Astrocyte (in vitro differentiated cells and primary cell): ENCODE data around the gene GABRE. TPM values are rescaled to one million over a fixed set of nuclear protein-coding genes. Genes with fewer than 3 reads are reported as not detected.
A peak's percentile ranks its signal among the peaks of the same experiment; 100 is the strongest.

Source experiments
- DNase-seq: peaks from one replicate; pipeline ENCODE4 v3.0.0-alpha.2; 2010; ENCODE audit warnings: low read depth
- FAIRE-seq: peaks from 2 replicates; lab custom pipeline; 2011; peaks lifted over from hg19 to GRCh38; lab: Jason Lieb, UNC
- H2AFZ ChIP-seq: 2 replicates; pipeline ENCODE4 v1.6.0; 2012; ENCODE audit warnings: low read depth, low read length, inconsistent platforms
- H3K27ac ChIP-seq: 2 replicates; pipeline ENCODE4 v1.5.1; 2011; ENCODE audit warnings: low read depth, low read length, inconsistent platforms
- H3K27me3 ChIP-seq: 2 replicates; pipeline ENCODE4 v1.6.0; 2011; ENCODE audit warnings: low read length, inconsistent platforms; ENCODE audit not compliant: insufficient read depth
- H3K36me3 ChIP-seq: 2 replicates; pipeline ENCODE4 v1.5.1; 2011; ENCODE audit warnings: low read length, inconsistent platforms; ENCODE audit not compliant: insufficient read depth
- H3K4me1 ChIP-seq: 2 replicates; pipeline ENCODE4 v1.5.1; 2011; ENCODE audit warnings: low read length, inconsistent platforms; ENCODE audit not compliant: insufficient read depth
- H3K4me2 ChIP-seq: 2 replicates; pipeline ENCODE4 v1.6.0; 2012; ENCODE audit warnings: low read length, inconsistent platforms
- H3K4me3 ChIP-seq: 2 replicates; pipeline ENCODE4 v1.5.1; 2011; ENCODE audit warnings: low read depth, mild to moderate bottlenecking, low read length, inconsistent platforms; ENCODE audit not compliant: insufficient read depth
- H3K79me2 ChIP-seq: 2 replicates; pipeline ENCODE4 v1.6.0; 2012; ENCODE audit warnings: mild to moderate bottlenecking, low read length, inconsistent platforms; ENCODE audit not compliant: insufficient read depth
- H3K9ac ChIP-seq: 2 replicates; pipeline ENCODE4 v1.6.0; 2012; ENCODE audit warnings: mild to moderate bottlenecking, low read length, inconsistent platforms
- H3K9me3 ChIP-seq: 2 replicates; pipeline ENCODE4 v1.5.1; 2012; ENCODE audit warnings: low read depth, mild to moderate bottlenecking, low read length, inconsistent platforms; ENCODE audit not compliant: insufficient read depth
- H4K20me1 ChIP-seq: 2 replicates; pipeline ENCODE4 v1.6.0; 2012; ENCODE audit warnings: low read length, inconsistent platforms; ENCODE audit not compliant: insufficient read depth
- H3K27ac Mint-ChIP-seq: one replicate; pipeline ENCODE4 v1.8.0; 2021; ENCODE audit warnings: mild to moderate bottlenecking, mixed read lengths; ENCODE audit not compliant: unreplicated experiment
- H3K27me3 Mint-ChIP-seq: one replicate; pipeline ENCODE4 v1.8.0; 2021; ENCODE audit warnings: low read depth, mixed read lengths; ENCODE audit not compliant: unreplicated experiment
- H3K36me3 Mint-ChIP-seq: one replicate; pipeline ENCODE4 v1.8.0; 2021; ENCODE audit warnings: low read depth, mixed read lengths; ENCODE audit not compliant: unreplicated experiment
- H3K4me1 Mint-ChIP-seq: one replicate; pipeline ENCODE4 v1.8.0; 2021; ENCODE audit warnings: low read depth, mixed read lengths; ENCODE audit not compliant: unreplicated experiment
- H3K4me3 Mint-ChIP-seq: one replicate; pipeline ENCODE4 v1.8.0; 2021; ENCODE audit warnings: mild to moderate bottlenecking, moderate library complexity, mixed read lengths; ENCODE audit not compliant: unreplicated experiment
- H3K9me3 Mint-ChIP-seq: one replicate; pipeline ENCODE4 v1.8.0; 2021; ENCODE audit warnings: mild to moderate bottlenecking, mixed read lengths; ENCODE audit not compliant: unreplicated experiment
- CTCF ChIP-seq: IDR thresholded peaks from 2 replicates; pipeline ENCODE4 v1.5.1; 2011; ENCODE audit warnings: low read depth, mild to moderate bottlenecking, inconsistent platforms, low read length, moderate library complexity; ENCODE audit not compliant: insufficient read depth
- EZH2 ChIP-seq: IDR thresholded peaks from 2 replicates; pipeline ENCODE4 v1.6.1; 2012; ENCODE audit warnings: mild to moderate bottlenecking, low read length, inconsistent platforms; ENCODE audit not compliant: insufficient read depth
- total RNA-seq: library from RNA; stranded (reverse); gene quantifications from 2 replicates; pipeline ENCODE4 v1.2.1, GENCODE V29; 2021

GABRE gene
- total RNA-seq, 1 donor from 2014 or later, result 1.8 TPM

- H3K9ac ChIP-seq, result peak overlapping the region; percentile 85
- peaks cover 31% of the 10 kb centered on the region for H3K27me3 Mint-ChIP-seq
Observed at GRCh38 chrX:151973060-151973661, 1.3 kb downstream of the GABRE start.

GRCh38 chrX:151970661-151971060, 3.8 kb downstream of the GABRE start:
- Histone ChIP-seq H3K9me3 (no peaks in the 10 kb centered on the region), H3K9ac (peak overlapping the region; percentile 45), H3K27me3 (no peaks in the 10 kb centered on the region), H3K79me2 (peaks cover 42% of the 10 kb centered on the region), H3K27ac (peak overlapping the region; percentile 50), H3K4me3 (peak overlapping the region; percentile 28), H3K4me1 (peaks cover 15% of the 10 kb centered on the region), H2AFZ (no peak overlapping the region), H3K36me3 (peaks cover 13% of the 10 kb centered on the region), H3K4me2 (peak overlapping the region; percentile 77), H4K20me1 (peaks cover 20% of the 10 kb centered on the region)
- peaks cover 23% of the 10 kb centered on the region for H3K27me3 Mint-ChIP-seq
- no peaks in the 10 kb centered on the region for H3K4me1 Mint-ChIP-seq
- H3K27ac Mint-ChIP-seq, result no peak overlapping the region
- TF ChIP-seq CTCF, result no peak
- no peak for TF ChIP-seq EZH2
- no peak overlapping the region for H3K4me3 Mint-ChIP-seq
- DNase-seq (peak; percentile 90), FAIRE-seq (peak; percentile 98)
- H3K36me3 Mint-ChIP-seq, result no peaks in the 10 kb centered on the region
- H3K9me3 Mint-ChIP-seq, result no peaks in the 10 kb centered on the region

More at GRCh38 chrX:151973060-151973661, 1.3 kb downstream of the GABRE start:
- Histone ChIP-seq H3K27me3 (no peaks in the 10 kb centered on the region), H2AFZ (no peak overlapping the region), H3K36me3 (peaks cover 6% of the 10 kb centered on the region), H3K4me1 (peaks cover 15% of the 10 kb centered on the region), H3K4me3 (peak overlapping the region; percentile 69), H4K20me1 (peaks cover 20% of the 10 kb centered on the region), H3K79me2 (peaks cover 42% of the 10 kb centered on the region), H3K4me2 (peak overlapping the region; percentile 90), H3K27ac (peak overlapping the region; percentile 51), H3K9me3 (no peaks in the 10 kb centered on the region)
- no peak for FAIRE-seq
- TF ChIP-seq CTCF (no peak), EZH2 (no peak)
- Mint-ChIP-seq H3K4me1 (no peaks in the 10 kb centered on the region), H3K27ac (no peak overlapping the region), H3K4me3 (peak overlapping the region; percentile 81), H3K36me3 (no peaks in the 10 kb centered on the region), H3K9me3 (no peaks in the 10 kb centered on the region)
- DNase-seq, result no peak

GRCh38 chrX:151970027-151970426, 4.4 kb downstream of the GABRE start:
- H3K36me3 Mint-ChIP-seq, result no peaks in the 10 kb centered on the region
- Histone ChIP-seq H3K27me3 (no peaks in the 10 kb centered on the region), H3K79me2 (peaks cover 42% of the 10 kb centered on the region), H2AFZ (no peak overlapping the region), H3K4me1 (peaks cover 15% of the 10 kb centered on the region), H3K27ac (peak overlapping the region; percentile 31), H3K4me2 (peak overlapping the region; percentile 77), H3K36me3 (peaks cover 13% of the 10 kb centered on the region), H3K4me3 (no peak overlapping the region), H4K20me1 (peaks cover 20% of the 10 kb centered on the region), H3K9me3 (no peaks in the 10 kb centered on the region), H3K9ac (peak overlapping the region; percentile 45)
- FAIRE-seq (no peak), DNase-seq (no peak)
- H3K27ac Mint-ChIP-seq, result no peak overlapping the region
- no peak overlapping the region for H3K4me3 Mint-ChIP-seq
- H3K9me3 Mint-ChIP-seq, result no peaks in the 10 kb centered on the region
- H3K4me1 Mint-ChIP-seq, result no peaks in the 10 kb centered on the region
- H3K27me3 Mint-ChIP-seq, result peaks cover 23% of the 10 kb centered on the region
- no peak for TF ChIP-seq EZH2
- TF ChIP-seq CTCF, result no peak
